Activated CD8-positive, alpha-beta memory T cell treated with anti-CD3 and anti-CD28 coated beads for 24 hours (primary cell): ENCODE results near the gene SLC33A1.
"Not testable (repeated sequence)": the region's sequence is repeated elsewhere in the genome, so short reads cannot be mapped to it uniquely, and the experiment has no call there.

Source experiments
- DNase-seq: peaks from one replicate; pipeline ENCODE4 v3.0.0-alpha.2; 2020

SLC33A1 gene

DNA sequence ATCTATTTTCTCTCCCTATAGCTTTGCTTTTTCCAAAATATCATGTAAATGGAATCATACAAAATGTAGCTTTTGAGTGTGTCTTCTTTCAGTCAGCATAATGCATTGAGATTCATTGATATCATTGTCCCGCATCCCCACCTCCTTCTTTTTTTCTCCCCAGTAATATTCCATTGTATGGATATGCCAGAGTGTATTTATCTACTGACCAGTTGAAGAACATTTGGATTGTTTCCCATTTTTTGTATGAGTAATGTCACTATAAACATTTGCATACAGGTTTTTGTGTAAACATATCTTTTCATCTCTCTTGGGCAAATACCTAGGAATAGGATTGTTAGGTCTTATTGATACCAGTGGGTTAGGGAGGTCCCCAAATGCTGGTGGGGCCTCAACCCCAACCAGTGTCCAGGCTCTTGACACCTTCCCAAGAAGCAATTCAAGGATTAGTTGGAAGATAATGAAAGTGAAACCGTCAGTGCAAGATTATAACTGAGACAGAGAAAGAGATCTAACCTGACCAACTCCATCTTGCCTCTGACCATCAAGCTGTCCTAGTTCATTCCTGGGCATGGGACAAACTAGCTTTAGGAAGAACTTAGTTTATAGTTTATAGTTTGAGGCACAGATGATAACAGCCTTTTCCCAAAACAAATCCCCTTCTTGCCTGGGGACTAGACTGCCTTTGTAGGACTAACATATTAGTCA is 7.4 kb upstream of the SLC33A1 start:
- no peak for DNase-seq

DNA sequence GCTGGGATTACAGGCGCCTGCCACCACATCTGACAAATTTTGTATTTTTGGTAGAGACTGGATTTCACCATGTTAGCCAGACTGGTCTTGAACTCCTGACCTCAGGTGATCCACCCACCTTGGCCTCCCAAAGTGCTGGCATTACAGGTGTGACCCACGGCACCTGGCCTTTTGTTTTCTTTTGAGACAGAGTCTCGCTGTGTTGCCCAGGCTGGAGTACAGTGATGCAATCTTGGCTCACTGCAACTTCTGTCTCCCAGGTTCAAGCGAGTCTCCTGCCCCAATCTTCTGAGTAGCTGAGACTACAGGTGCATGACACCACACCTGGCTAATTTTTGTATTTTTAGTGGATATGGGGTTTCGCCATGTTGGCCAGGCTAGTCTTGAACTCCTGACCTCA is 6.2 kb upstream of the SLC33A1 start:
- not testable (repeated sequence) for DNase-seq

DNA sequence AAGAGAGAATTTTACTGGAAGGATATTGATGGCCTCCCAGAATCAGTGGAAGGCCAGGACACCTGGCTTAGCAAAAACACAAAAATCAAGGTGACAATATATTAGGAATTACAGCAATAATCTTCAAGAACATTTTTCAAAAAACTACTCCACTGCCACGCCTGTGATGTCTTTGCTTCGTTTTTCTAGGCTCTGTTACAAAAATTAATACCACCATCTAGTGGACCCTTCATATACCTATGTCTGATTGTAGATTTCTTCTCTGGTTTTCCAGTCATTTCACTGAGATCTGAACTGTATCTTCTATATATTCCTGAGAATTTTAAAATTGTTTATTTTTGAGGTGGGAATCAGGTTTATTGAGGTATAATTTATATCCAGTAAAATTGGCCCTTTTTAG is 5.6 kb upstream of the SLC33A1 start:
- no peak for DNase-seq

DNA sequence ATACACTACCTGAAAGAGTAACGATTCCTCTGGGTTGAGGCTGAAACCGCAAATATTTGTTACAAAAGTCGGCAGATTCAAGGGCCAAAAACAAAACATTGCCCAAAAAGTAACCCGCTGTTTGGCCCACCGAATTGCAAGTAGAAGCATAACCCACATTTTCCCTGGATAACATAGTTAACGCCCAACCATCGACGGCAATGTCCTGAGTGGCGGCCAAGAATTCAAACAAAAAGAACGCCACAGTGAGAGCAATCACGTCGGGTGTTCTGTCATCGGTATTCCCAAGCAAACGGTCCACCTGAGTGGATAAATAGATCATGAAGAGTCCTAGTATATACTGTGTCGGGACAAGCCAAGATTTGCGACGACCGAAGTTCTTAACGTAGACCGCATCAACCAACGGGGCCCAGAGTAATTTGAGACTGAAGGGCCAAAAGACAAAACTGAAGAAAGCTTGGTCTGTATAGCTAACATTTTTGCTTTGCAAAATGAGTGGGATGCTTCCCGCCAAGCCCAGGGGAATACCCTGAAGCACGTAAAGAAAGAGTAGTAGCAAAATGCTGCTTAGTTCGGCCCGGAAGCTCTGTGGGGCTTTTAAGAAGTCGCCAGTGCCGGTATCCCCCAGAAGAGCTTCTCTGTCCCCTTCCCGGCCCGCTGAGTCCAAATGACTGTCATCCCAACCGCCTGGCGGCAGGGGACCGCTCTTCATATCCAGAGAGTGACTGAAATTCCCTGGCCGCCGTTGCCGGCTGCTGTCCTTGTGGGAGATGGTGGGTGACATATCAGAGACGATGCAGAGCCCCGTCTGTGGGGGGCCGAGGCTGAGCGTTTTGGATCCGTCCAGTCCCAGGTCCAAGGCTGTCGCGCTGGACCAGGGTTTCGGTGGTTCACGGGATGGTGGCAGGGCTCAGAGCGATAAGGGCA is 750 bp downstream of the SLC33A1 start:
- no peak for DNase-seq

DNA sequence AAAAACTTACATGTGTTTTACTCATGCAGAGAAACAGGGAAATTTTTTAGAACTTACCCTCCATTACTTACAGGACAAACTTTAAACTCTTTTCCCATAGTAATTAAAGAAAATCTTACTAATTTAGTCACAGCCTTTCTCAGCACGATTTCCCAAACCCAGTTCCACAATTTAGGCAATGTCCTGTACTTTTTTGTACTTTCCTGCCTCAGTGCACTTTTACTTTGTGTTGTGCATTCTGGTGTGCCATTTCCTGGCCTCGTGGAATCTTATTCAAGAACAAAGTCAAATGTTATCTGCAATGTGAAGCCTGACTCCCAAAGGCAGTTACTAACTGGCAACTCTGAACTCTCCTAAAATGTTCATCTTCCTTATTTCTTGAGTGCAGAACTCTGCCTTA is 1.9 kb downstream of the SLC33A1 start:
- DNase-seq = no peak

DNA sequence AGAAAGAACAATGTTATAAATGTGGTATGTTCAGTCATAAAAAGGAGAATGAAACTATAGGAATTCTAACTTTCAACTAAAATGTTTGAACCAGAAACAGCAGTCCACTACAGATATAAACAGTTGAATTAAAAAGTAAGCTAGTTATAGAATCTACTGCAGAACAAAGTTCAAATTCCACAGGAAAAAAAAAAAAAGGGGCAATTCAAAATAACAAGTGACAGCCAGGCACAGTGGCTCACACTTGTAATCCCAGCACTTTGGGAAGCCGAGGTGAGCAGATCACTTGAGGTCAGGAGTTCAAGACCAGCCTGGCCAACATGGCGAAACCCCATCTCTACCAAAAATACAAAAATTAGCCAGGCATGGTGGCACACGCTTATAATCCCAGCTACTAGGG is 4.8 kb downstream of the SLC33A1 start:
- not testable (repeated sequence) for DNase-seq

DNA sequence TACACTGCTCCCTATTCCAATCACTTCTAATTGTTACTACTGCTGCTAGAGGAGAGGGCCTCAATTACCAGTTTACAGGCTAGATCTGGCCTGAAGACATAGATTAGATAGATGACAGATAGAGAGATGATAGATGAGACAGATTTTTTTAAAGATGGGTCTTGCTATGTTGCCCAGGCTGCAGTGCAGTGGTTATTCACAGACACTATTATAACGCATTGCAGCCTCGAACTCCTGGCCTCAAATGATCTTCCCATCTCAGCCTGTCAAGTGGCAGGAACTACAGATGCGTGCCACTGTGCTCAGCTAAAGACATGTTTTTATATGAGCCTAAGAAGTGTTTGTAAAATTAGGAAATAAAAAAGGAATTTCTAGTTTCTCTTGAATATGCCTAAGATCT is 6.2 kb downstream of the SLC33A1 start:
- DNase-seq = no peak

DNA sequence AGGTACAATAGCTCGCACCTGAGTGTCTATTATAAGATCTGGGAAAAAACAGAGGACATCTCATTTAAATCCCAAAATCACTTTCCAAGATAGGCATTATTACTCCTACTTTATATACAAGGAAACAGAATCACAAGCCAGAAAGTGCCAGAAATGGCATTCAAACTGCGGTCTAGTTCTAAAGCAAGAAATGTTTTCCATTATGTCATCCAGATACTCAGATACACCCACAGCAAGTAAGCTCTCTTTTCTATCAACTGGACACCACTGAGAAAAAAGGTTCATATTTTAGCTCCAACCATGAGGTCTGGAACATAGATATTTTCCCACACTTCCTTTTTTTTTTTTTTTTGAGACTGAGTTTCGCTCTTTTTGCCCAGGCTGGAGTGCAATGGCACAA is 8.1 kb downstream of the SLC33A1 start:
- no peak for DNase-seq

DNA sequence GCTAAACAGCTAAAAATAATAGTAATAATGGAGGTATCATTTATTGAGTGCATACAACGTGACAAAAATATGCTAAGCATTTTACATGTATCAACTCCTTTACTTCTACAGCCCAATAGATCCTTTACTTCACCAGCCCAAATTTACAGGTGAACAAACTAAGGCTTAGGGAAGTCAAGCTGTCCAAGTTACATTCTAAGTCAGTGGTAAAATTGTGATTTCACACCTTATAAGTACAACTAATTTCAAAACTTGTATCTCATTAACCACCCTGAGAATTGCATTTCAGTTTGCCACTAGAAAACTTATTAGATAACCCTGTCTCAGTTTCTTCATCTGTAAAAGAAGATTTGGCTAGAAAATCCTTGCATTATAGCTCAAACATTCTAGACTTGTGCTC is 10.7 kb downstream of the SLC33A1 start:
- no peak for DNase-seq

DNA sequence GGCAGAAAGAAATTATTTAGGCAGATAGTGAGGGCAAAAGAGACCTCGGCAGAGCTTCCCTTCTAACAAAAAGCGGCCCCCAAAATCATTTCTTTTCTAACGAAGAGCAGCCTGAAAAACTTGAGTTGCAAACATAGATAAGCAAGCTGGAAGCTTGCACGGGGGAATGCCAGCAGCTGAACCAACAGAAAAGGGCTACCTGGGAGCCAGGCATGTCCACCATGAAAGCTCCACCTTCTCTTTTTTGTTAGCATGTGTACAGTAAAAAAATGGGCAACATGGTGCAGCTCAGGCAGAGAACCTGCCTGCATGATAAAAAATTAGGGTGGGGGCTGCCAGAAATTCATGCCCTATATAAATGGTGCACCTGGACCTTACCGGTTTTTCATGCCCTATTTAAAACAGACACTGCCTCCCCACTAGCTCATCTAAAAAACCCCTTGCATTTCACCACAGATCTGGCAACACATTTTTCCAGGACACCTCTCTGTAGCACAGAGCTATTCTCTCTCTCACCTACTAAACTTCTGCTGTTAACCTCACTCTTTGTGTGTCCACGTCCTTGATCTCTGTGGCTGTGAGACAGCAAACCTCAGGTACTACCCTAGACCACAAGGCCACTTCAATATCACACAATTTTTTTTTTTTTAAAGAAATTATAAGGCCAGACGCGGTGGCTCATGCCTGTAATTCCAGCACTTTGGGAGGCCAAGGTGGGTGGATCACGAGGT is 18.7 kb downstream of the SLC33A1 start:
- no peak for DNase-seq

DNA sequence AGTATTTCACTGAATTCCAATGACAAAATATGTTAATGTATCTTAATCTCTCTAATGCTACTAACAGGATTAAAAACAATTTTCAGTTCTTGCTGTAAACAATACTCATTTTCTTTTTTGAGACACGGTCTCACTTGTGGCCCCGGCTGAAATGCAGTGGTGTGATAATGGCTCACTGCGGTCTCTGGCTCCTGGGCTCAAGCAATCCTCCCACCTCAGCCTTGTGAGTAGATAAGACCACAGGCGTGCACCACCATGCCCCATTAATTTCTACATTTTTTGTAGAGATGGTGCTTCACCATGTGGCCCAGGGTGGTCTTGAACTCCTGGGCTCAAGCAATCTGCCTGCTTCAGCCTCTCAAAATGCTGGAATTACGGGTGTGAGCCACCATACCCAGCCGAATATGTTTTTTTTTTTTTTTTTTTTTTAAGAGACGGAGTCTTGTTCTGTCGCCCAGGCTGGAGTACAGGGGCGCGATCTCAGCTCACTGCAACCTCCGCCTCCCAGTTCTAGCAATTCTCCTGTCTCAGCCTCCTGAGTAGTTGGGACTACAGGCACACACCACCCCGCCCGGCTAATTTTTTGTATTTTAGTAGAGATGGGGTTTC is 25.6 kb downstream of the SLC33A1 start:
- not testable (repeated sequence) for DNase-seq

DNA sequence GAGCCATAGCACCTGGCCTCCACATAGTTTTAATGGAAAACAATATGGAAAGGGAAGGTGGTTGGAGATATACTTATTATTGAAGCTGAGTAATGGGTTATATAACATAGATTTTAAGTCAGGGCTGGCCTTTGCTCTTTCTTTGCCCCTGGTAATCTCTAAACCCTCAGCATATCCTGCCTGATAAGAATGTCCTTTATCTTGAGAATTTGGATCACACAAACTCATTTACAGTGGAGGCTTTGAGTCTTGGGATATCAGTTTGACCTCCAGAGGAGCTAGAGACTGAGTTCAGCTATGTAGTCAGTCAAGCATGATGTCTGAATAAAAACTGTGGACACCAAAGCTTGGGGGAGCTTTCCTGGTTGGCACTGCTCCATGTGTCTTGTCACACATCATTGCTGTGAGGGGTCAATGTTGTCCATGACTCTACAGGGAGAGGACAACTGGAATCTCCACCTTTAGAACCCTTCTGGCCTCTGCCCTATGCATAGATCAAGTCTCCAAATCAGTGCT is 39.1 kb downstream of the SLC33A1 start:
- no peak for DNase-seq

DNA sequence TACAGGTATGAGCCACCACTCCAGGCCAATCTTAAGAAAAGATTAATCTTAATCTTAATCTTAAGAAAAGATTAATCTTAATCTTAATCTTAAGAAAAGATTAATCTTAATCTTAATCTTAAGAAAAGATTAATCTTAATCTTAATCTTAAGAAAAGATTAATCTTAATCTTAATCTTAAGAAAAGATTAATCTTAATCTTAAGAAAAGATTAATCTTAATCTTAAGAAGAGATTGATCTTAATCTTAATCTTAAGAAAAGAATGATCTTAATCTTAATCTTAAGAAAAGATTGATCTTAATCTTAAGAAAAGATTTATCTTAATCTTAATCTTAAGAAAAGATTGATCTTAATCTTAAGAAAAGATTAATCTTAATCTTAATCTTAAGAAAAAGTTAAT is 41.0 kb downstream of the SLC33A1 start:
- DNase-seq = not testable (repeated sequence)

DNA sequence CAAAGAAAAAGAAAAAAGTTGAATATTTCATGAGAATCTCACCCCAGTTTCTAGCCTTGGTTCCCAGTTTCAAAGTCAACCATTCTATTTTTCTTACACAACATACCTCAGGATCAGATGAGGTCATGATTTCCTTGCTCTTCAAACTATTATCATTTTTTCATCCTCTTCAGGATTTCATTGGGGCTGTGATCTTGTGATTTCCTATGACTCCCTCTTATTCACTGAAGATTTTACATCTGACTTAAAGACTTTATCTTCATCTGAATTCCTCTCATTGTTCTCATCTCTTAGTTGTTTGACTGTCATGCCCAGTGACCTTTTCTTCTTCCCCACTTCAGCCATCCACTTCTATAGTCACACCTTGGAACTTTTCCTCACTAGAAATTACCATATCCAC is 45.0 kb downstream of the SLC33A1 start:
- DNase-seq = no peak

DNA sequence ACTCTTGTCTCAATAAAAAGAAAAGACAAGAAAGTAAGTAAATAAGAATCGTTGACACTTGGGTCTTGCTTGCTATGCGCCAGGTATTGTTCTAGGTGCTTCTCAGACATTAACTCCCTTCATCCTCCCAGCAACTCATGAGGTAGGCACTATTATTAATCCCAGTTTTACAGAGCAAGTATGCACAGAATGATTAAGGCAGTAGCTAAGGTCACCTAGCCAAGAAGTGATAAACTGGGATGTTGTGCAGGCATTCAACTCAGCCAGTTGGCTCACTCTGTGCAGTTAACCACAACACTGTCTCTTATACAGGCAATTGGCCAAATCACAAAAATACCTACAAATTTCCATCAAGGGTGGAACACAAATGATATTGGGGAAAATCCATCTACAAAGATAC is 46.4 kb downstream of the SLC33A1 start:
- DNase-seq = no peak

DNA sequence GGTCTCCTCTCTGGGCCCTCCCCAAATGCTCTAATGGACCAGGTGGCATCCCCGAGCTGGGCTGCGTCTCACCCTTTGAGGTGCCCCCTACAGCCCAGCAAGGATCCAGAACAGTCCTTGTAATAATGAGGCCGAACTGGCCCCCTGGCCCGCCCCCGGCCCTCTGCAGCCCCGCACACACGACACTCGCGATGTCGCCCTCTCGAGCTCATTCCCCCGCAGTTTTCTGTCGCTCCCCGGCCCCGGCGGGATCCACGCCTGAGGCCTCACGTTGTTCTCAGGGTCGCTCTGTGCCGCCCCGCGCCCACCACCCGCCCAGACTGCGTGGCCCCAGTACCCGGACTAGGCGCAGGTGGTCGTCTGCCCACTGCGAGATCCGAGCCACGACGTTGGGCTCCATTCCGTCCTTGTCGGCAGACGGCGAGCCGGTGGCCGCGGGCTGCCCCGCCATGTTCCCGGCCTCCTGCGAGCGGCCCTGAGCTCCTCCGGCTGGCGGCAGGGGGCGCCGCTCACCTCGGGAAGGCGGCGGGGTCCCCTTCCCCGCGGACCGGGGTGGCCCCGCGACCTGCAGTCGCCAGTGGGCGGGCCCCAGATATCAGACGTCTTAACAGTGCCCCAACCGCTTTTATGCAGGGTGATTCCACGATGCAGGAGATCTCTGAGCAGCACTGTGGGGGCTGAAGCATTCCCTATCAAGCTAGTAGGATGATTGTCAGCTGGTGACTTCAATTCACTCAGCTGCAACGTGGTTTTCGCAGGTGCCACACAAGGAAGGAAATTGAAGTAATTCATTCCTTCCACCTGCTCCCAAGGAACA is 48.2 kb downstream of the SLC33A1 start, which contains the start of gene C3orf33:
TSS of gene C3orf33 (minus strand) at position 477 of the 817 bp plus-strand sequence. CDS start at position 451, 26 bp downstream.
- DNase-seq = peak; percentile 92

DNA sequence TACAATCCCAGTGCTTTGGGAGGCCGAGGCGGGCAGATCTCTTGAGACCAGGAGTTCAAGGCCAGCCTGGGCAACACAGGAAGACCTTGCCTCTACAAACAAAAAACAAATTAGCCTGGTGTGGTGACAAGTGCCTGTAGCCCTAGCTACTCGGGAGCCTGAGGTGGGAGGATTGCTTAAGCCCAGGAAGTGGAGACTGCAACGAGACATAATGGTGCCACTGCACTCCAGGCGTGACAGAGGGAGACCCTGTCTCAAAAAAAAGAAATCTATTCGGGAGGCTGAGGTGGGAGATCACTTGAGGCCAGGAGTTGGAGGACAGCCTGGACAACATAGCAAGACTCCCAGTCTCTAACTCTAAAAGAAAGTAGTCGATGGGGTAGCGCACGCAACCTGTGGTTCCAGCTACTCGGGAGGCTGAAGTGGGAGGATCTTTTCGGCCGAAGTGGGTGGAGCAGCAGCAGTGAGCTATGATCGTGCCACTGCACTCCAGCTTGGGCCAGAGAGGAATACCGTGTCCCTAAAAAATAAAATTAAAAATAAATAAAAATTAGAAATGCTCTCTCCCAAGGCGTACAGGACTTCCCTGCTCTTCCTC is 48.9 kb downstream of the SLC33A1 start:
- DNase-seq = no peak

DNA sequence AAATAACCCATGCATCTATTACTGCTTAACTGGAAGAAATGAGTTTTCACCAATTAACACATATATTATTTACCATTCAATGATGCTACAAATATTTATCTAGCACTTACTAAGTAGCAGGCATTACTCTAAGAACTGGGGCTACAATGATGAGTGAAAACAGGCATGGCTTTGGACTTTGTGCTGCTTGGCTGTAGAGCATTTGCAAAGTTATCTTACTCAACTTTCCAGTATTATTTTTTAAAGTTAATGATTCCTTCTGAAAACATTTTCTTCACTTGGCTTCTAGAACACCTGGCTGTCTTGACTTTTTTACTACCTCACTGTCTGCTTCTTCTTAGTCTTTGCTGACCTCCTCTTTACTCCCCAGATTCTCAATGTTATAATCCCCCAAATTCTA is 49.9 kb downstream of the SLC33A1 start:
- no peak for DNase-seq

DNA sequence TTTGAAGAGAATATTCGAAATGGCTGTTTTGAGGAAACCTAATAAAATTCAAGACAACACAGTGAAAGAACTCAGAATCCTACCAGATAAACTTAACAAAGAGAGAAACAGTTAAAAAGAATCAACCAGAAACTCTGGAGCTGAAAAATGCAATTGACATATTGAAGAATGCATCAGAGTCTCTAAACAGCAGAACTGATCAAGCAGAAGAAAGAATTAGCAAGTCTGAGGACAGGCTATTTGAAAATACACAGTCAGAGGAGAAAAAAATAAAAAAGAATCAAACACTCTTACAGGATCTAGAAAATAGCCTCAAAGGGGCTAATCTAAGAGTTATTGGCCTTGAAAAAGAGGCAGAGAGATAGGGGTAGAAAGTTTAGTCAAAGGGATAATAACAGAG is 61.7 kb downstream of the SLC33A1 start:
- DNase-seq = no peak

DNA sequence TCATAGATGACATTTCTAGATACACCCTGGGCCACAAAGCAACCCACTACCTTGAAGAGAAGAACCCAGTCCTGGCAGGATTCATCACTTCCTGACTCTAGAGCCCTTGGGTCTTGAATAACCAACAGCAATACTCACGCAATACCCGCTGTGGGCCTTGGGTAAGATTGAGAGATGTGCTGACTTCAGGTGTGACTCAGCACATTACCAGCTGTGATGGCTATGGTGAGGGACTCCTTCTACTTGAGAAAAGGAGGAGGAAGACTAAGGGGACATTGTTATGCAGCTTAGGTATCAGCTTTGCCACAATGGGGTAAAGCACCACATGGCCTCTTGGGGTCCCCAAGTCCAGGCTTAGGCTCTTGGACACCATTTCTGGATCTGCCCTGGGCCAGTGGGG is 63.0 kb downstream of the SLC33A1 start:
- no peak for DNase-seq

DNA sequence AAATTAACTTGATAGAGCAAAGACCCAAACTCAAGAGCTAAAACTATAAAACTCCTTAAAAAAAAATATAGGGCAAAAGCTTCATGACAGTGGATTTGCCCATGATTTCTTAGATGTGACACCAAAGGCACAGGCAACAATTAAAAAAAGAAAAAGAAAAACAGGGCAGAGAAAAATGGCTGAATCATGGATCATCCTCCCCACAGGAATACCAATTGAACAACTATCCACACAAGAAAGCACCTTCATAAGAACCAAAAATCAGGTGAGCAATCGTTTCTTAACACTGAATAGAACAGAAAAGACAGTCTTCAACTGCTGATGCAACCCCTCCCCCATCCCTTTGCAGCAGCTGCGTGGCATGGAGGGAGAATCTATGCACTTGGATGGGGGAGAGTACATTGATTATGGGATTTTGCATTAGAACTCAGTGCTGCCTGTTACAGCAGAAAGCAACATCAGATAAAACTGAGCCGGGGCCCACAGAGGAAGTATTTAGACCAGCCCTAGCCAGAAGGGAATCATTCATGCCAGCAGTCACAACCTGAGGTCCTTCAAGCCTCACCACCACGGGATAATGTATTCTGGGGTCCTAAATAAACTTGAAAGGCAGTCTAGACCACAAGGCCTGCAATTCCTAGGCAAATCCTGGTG is 63.8 kb downstream of the SLC33A1 start:
- DNase-seq = no peak
